Fibroblast of mammary gland (primary cell): ENCODE results near the gene JPH3.

ENCODE experiments used
- DNase-seq: peaks from one replicate; pipeline ENCODE4 v3.0.0-alpha.2; 2010; ENCODE audit warnings: low read depth
- H3K4me3 ChIP-seq: 2 replicates; pipeline ENCODE4 v1.5.1; 2011; ENCODE audit warnings: low read depth, mild to moderate bottlenecking, low read length, moderate library complexity; ENCODE audit not compliant: control insufficient read depth
- TF ChIP-seq, protein P1 (sequence below): conservative IDR thresholded peaks from 2 replicates; pipeline ENCODE4 v1.5.1; 2011; ENCODE audit warnings: low read depth, low read length, inconsistent platforms; ENCODE audit not compliant: control insufficient read depth, insufficient read depth

Gene JPH3

DNA sequence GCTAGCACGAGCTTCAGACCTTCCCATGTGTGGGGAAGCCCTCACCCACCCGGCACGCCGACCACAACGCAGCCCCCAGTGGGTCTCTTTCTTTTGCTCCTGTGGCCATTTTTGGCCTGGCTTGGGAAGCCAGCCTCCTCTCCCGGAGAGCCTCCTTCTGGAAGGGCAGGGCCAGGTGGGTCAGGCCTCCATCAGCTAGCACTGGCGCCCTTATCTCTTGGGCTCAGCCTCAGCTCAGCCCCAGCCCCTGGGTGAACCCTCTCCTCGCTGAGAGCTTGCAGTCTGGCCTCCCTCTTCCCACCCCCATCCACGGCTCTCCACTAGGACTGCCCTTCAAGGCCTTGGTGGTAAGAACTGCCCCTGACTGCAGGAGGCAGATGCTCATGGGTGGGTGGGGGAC lies 14.7 kb upstream of the JPH3 start:
- DNase-seq: no peak
- TF ChIP-seq, protein P1, sequence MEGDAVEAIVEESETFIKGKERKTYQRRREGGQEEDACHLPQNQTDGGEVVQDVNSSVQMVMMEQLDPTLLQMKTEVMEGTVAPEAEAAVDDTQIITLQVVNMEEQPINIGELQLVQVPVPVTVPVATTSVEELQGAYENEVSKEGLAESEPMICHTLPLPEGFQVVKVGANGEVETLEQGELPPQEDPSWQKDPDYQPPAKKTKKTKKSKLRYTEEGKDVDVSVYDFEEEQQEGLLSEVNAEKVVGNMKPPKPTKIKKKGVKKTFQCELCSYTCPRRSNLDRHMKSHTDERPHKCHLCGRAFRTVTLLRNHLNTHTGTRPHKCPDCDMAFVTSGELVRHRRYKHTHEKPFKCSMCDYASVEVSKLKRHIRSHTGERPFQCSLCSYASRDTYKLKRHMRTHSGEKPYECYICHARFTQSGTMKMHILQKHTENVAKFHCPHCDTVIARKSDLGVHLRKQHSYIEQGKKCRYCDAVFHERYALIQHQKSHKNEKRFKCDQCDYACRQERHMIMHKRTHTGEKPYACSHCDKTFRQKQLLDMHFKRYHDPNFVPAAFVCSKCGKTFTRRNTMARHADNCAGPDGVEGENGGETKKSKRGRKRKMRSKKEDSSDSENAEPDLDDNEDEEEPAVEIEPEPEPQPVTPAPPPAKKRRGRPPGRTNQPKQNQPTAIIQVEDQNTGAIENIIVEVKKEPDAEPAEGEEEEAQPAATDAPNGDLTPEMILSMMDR: no peak

DNA sequence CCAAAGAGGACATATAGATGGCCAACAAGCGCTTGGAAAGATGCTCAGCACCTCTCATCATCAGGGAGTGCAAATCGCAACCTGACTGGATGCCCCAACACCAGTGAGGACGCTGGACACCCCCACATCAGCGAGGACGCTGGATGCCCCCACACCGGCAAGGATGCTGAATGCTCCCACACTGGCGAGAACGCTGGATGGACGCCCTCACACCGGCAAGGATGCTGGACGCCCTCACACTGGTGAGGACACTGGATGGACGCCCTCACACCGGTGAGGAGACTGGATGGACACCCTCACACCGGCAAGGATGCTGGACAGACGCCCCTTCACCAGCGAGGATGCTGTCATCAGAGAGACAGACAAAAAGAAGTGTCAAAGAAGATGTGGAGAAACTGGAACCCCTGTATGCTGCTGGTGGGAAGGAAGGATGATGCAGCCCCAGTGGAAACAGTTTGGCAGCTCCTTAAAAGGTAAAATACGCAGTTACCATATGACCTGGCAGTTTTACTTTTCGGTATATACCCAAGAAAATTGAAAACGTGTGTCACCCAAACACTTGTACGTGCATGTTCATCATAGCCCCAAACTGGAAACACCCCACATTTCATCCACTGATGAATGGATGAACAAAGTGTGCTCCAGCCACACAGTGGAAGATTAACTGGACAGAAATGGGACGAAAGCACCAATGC lies 10.1 kb upstream of the JPH3 start:
- TF ChIP-seq, protein P1: no peak
- H3K4me3 ChIP-seq: no peak overlapping the region
- no peak for DNase-seq

More for the DNA sequence above, 14.7 kb upstream of the JPH3 start:
- no peak overlapping the region for H3K4me3 ChIP-seq

DNA sequence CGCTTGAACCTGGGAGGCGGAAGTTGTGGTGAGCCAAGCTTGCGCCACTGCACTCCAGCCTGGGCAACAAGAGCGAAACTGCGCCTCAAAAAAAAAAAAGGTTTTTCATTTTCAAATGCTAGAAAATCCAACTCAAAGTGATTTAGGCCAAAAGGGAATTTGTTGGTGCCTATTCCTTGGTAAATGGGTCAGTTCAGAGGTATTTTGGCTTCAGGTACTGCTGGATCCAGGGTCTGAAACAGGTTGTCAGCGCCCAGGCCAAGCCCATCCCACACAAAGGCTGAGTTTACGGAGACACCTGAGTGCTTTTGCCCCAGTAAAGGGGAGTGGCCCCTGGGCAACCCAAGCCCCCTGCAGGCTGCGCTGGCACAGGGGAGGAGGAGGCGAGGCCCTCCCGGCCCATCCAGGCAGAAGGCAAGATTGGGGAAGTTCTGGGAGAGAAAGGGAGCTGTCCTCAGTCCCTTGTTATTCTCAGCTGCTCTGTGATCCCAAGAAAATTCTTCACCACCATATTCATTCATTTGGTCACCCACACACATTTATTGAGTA lies 8.5 kb upstream of the JPH3 start:
- no peak for DNase-seq
- TF ChIP-seq, protein P1: no peak
- H3K4me3 ChIP-seq: no peak overlapping the region

DNA sequence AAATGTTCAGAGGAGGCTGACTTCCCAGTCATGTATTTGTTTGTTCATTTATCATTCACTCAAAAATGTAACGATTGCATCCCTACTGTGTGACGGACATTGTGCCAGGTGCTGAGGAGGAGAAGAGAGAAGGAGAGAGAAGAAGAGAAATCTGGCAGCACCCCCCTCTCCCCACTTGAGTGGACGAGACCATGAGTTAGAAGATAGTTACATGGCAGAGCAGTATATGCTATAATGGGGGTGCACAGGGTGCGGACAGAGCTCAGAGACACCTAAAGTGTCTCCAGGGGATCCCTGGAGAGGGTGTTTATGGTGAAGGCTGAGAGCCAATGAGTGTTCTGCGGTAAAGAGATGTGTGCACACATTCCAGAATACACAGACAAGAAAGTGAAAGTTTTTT lies 6.6 kb upstream of the JPH3 start:
- H3K4me3 ChIP-seq: no peak overlapping the region
- no peak for DNase-seq
- TF ChIP-seq, protein P1: no peak

DNA sequence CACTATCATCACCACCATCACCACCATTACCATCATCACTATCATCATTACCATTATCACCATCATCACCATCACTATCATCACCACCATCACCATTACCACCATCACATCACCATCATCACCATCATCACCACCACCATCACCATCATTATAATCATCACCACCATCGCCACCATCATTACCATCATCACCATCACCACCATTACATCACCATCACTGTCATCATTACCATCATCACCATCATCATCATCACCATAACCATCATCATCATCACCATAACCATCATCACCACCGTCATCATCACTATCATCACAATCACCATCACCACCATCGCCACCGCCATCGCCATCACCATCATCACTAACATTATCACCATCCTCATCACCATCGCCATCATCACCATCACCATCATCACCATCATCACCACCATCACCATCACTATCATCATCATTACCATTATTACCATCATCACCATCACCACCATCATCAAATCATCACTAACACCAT lies 4.9 kb upstream of the JPH3 start:
- TF ChIP-seq, protein P1: no peak
- H3K4me3 ChIP-seq: no peak overlapping the region
- no peak for DNase-seq

DNA sequence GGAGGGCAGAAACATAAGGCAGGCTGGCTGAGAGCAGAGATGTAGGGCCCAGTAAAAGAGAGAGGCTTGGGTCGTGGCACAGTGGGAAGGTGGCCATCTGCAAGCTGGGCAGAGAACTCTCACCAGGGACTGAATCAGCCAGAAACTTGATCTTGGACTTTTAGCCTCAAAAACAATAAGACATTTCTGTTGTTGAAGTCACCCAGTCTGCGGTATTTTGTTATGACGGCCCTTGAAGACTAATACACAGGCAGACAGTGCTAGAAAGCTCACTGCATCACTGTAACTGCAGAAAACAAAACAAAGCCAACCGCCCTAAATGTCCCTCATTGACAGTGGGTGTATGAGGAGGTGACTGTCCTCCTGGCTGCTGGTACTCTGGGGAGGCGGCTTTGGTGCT lies 3.9 kb upstream of the JPH3 start:
- no peak for DNase-seq
- TF ChIP-seq, protein P1: no peak
- no peak overlapping the region for H3K4me3 ChIP-seq

DNA sequence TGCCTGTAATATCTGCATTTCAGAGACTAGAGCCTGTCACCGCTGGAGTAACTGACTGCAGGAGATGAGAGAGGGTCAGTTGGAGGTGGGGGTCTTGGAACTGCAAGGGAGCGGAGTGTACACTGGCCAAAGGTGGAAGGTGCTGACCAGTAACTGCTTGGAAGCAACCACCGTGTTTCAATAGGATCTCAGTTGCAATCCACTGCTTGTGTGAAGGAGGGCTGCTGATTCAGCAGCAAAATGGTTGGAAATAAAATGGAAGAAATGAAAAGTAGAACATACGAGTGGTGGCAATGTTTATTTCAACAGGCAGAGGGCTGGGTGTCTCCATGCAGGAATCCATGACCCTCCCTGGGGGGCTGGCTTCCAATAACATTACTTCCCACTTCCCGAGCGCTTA lies 2.1 kb upstream of the JPH3 start:
- H3K4me3 ChIP-seq: no peak overlapping the region
- DNase-seq: no peak
- TF ChIP-seq, protein P1: no peak
